ENCODE results near the gene EDN2.

DNA sequence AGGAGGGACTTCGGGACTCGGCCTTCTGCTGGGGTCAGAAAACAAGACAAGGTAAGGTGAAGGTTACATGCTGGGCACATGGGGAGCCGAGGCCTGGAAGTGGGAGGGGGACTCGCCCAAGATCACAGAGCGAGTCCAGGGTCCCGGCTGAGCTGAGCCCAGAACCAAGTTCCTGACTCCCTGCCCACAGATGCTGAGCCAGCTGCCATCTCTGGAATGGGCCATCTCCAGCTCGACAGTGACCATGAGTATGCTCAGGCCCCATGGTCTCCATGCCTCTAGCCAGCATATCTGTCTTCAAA, 26.7 kb upstream of the EDN2 start:
- TF ChIP-seq EZH2 (IDR thresholded peaks at IDR 0.05; ENCODE audit: insufficient read depth, poor library complexity, severe bottlenecking) (no peak), EZH2phosphoT487 (IDR thresholded peaks at IDR 0.05; ENCODE audit: insufficient read depth, low read depth) (no peak)
